CD4-positive, alpha-beta memory T cell (primary cell): ENCODE data around the gene KCNIP2. TPM values are rescaled to one million over a fixed set of nuclear protein-coding genes. Genes with fewer than 3 reads are reported as not detected.

Experiments
- CTCF ChIA-PET: fragments of 350-600 bp; sonication (Branson Sonifier 250); formaldehyde crosslinking; loops from one replicate; lab custom pipeline; 2021; ENCODE audit warnings: inconsistent platforms; ENCODE audit not compliant: partially characterized antibody; lab: Charles Lee
- POLR2A ChIA-PET: fragments of 350-600 bp; sonication (Branson Sonifier 250); formaldehyde crosslinking; loops from one replicate; lab custom pipeline; 2021; ENCODE audit not compliant: partially characterized antibody; lab: Charles Lee
- DNase-seq, 5 donors: peaks; one replicate each; pipeline versions ENCODE4 v3.0.0 to v3.0.0-alpha.2; 2020 to 2022; ENCODE audit warnings: mixed read lengths in 1 of 5
- H3K27ac ChIP-seq: one replicate; pipeline ENCODE4 v1.7.0; 2013; ENCODE audit warnings: low read depth, low read length
- H3K27me3 ChIP-seq: 2 replicates; pipeline ENCODE4 v1.7.0; 2013; ENCODE audit warnings: mild to moderate bottlenecking, low read length, moderate library complexity; ENCODE audit not compliant: insufficient read depth
- H3K36me3 ChIP-seq: 2 replicates; pipeline ENCODE4 v1.7.0; 2013; ENCODE audit warnings: mild to moderate bottlenecking, low read length, moderate library complexity; ENCODE audit not compliant: insufficient read depth
- H3K4me1 ChIP-seq: 2 replicates; pipeline ENCODE4 v1.7.0; 2013; ENCODE audit warnings: mild to moderate bottlenecking, low read length, moderate library complexity; ENCODE audit not compliant: insufficient read depth
- H3K4me3 ChIP-seq, 2 donors: one replicate each; pipeline ENCODE4 v1.7.0; 2013; ENCODE audit warnings: low read length in 2 of 2, mild to moderate bottlenecking in 1 of 2
- H3K9me3 ChIP-seq, 2 donors: one replicate each; pipeline ENCODE4 v1.7.0; 2013; ENCODE audit warnings: low read length in 2 of 2, control low read depth in 1 of 2; ENCODE audit not compliant: control insufficient read depth in 1 of 2
- H3K27ac Mint-ChIP-seq, 7 donors: one replicate each; pipeline ENCODE4 v1.8.0; 2020 to 2021; ENCODE audit warnings: mixed read lengths in 7 of 7, mild to moderate bottlenecking in 6 of 7, inconsistent platforms in 3 of 7, moderate library complexity in 3 of 7
- H3K27me3 Mint-ChIP-seq, 2 donors: one replicate each; pipeline ENCODE4 v1.8.0; 2020 to 2021; ENCODE audit warnings: mixed read lengths in 2 of 2
- H3K36me3 Mint-ChIP-seq, 2 donors: one replicate each; pipeline ENCODE4 v1.8.0; 2020 to 2021; ENCODE audit warnings: mixed read lengths in 2 of 2, inconsistent platforms in 1 of 2, mild to moderate bottlenecking in 1 of 2
- H3K4me1 Mint-ChIP-seq, 4 donors: one replicate each; pipeline ENCODE4 v1.8.0; 2020 to 2021; ENCODE audit warnings: mixed read lengths in 4 of 4, mild to moderate bottlenecking in 1 of 4
- H3K4me3 Mint-ChIP-seq, 8 donors: one replicate each; pipeline ENCODE4 v1.8.0; 2020 to 2021; ENCODE audit warnings: mixed read lengths in 8 of 8, mild to moderate bottlenecking in 7 of 8, moderate library complexity in 6 of 8, inconsistent platforms in 3 of 8
- H3K9me3 Mint-ChIP-seq, 8 donors: one replicate each; pipeline ENCODE4 v1.8.0; 2020 to 2021; ENCODE audit warnings: mixed read lengths in 8 of 8, mild to moderate bottlenecking in 5 of 8, inconsistent platforms in 3 of 8, moderate library complexity in 1 of 8
- intact Hi-C: fragments of 100-400 bp; cut with micrococcal nuclease; formaldehyde crosslinking; loops from one replicate; pipeline ENCODE4 v1.15.1; 2023
- polyA plus RNA-seq, 2 donors: library from polyadenylated mRNA; unstranded; fragments of 300-500 nt; fragmentation: Illumina TruSeq; gene quantifications; one replicate each; pipeline ENCODE4 v1.2.3, GENCODE V29; 2021
- total RNA-seq, 2 experiments: library from RNA; stranded (reverse); gene quantifications; one replicate each; pipeline ENCODE4 v1.2.3, GENCODE V29; 2021

KCNIP2 gene
- 1 to 10 TPM; 3.4 to 4.3 TPM for total RNA-seq
- 1 to 10 TPM in 1 of 2 donors, under 1 TPM in 1; 0.79 to 1.2 TPM for polyA plus RNA-seq

GRCh38 chr10:101843032-101844021, at the start of gene KCNIP2:
KCNIP2 (minus strand) TSS chr10:101843800; CDS start chr10:101843568, 232 bp downstream.
- intact Hi-C loops = loop anchor here (5.0 kb wide), 1 partner anchor 274 kb away; no protein-coding TSS in a partner anchor
- Mint-ChIP-seq H3K4me3 (peak within 1 kb of the TSS; percentile 76 to 84 (median 79)), H3K36me3 (peaks cover 20% of the 10 kb centered on the region in 2 donors), H3K9me3 (no peaks in the 10 kb centered on the region), H3K27me3 (no peaks in the 10 kb centered on the region), H3K27ac (peak within 1 kb of the TSS; percentile 17 to 79 (median 59)), H3K4me1 (peaks cover 27 to 56% (median 40%) of the 10 kb centered on the region in 4 donors)
- H3K36me3 ChIP-seq = no peaks in the 10 kb centered on the region
- no peak within 1 kb of the TSS for H3K4me3 ChIP-seq
- H3K4me1 ChIP-seq = peaks cover 36% of the 10 kb centered on the region
- DNase-seq = peak; percentile 51 to 85 (median 54)
- no peaks in the 10 kb centered on the region for H3K9me3 ChIP-seq
- POLR2A ChIA-PET = interaction anchor here (1.4 kb wide), 1 partner anchor 25 kb away, joined by 6 read pairs; the partner anchor contains the start of gene OGA
- CTCF ChIA-PET = interaction anchor here (0.6 to 6.4 kb wide), 12 partner anchors 13 to 230 kb away, joined by 3 to 74 read pairs (median 6); partner anchors contain the start of gene OGA
- H3K27ac ChIP-seq = no peak within 1 kb of the TSS
- H3K27me3 ChIP-seq = no peaks in the 10 kb centered on the region

- Mint-ChIP-seq H3K27me3 (no peaks in the 10 kb centered on the region), H3K36me3 (peaks cover 7 to 8% of the 10 kb centered on the region in 2 donors), H3K4me3 (no peak overlapping the region), H3K4me1 (peaks cover 2 to 9% (median 5%) of the 10 kb centered on the region in 4 donors), H3K27ac (peak overlapping the region in 1 of 7 donors; percentile 61), H3K9me3 (no peaks in the 10 kb centered on the region)
- Histone ChIP-seq H3K27ac (no peak overlapping the region), H3K27me3 (no peaks in the 10 kb centered on the region), H3K4me3 (no peak overlapping the region), H3K9me3 (no peaks in the 10 kb centered on the region), H3K4me1 (no peaks in the 10 kb centered on the region), H3K36me3 (no peaks in the 10 kb centered on the region)
- intact Hi-C loops = no loop called here
- POLR2A ChIA-PET = no interaction called here
- CTCF ChIA-PET = interaction anchor here (1.5 to 6.2 kb wide), 2 partner anchors 117 to 181 kb away, joined by 4 to 48 read pairs; no protein-coding TSS in a partner anchor
- DNase-seq = no peak
Measured at GRCh38 chr10:101892782-101893391, 49.3 kb upstream of the KCNIP2 start.

- no peak overlapping the region for H3K4me3 Mint-ChIP-seq
- no peaks in the 10 kb centered on the region for H3K36me3 ChIP-seq
- H3K27ac Mint-ChIP-seq = peak overlapping the region in 3 of 7 donors; percentile 3 to 5 (median 3)
- H3K9me3 Mint-ChIP-seq = no peaks in the 10 kb centered on the region
- ChIA-PET CTCF (interaction anchor here (0.7 to 6.2 kb wide), 19 partner anchors 7 to 194 kb away, joined by 3 to 48 read pairs (median 4); no protein-coding TSS in a partner anchor), POLR2A (interaction anchor here (1.0 to 1.2 kb wide), 2 partner anchors 71 to 183 kb away, joined by 3 read pairs; partner anchors contain the start of gene OGA)
- H3K27ac ChIP-seq = no peak overlapping the region
- no peaks in the 10 kb centered on the region for H3K9me3 ChIP-seq
- H3K36me3 Mint-ChIP-seq = peaks cover 21 to 23% of the 10 kb centered on the region in 2 donors
- intact Hi-C loops = loop anchor here (1.0 to 2.0 kb wide), 3 partner anchors 49 to 184 kb away; no protein-coding TSS in a partner anchor
- H3K4me1 ChIP-seq = no peaks in the 10 kb centered on the region
- peak; percentile 42 to 61 (median 52) for DNase-seq
- H3K4me1 Mint-ChIP-seq = peaks cover 0 to 4% (median under 1%) of the 10 kb centered on the region in 4 donors
- no peaks in the 10 kb centered on the region for H3K27me3 Mint-ChIP-seq
- H3K27me3 ChIP-seq = no peaks in the 10 kb centered on the region
- no peak overlapping the region for H3K4me3 ChIP-seq
Measured at GRCh38 chr10:101889256-101890210, 45.9 kb upstream of the KCNIP2 start.

- no peak overlapping the region for H3K4me3 ChIP-seq
- POLR2A ChIA-PET = interaction anchor here (1.0 to 1.1 kb wide), 2 partner anchors 70 to 181 kb away, joined by 3 read pairs; partner anchors contain the start of gene OGA
Measured at GRCh38 chr10:101888251-101888949, 44.8 kb upstream of the KCNIP2 start.

GRCh38 chr10:101887775-101888174, 44.2 kb upstream of the KCNIP2 start:
- ChIA-PET POLR2A (interaction anchor here (1.1 kb wide), 1 partner anchor 182 kb away, joined by 3 read pairs; no protein-coding TSS in a partner anchor), CTCF (interaction anchor here (0.8 to 6.2 kb wide), 11 partner anchors 8 to 343 kb away, joined by 3 to 48 read pairs (median 5); no protein-coding TSS in a partner anchor)
- Mint-ChIP-seq H3K4me3 (no peak overlapping the region), H3K4me1 (peaks cover 0 to 4% (median under 1%) of the 10 kb centered on the region in 4 donors), H3K9me3 (no peaks in the 10 kb centered on the region), H3K27ac (no peak overlapping the region), H3K27me3 (no peaks in the 10 kb centered on the region), H3K36me3 (peaks cover 23 to 24% of the 10 kb centered on the region in 2 donors)
- H3K36me3 ChIP-seq = no peaks in the 10 kb centered on the region
- no peaks in the 10 kb centered on the region for H3K27me3 ChIP-seq
- no peak for DNase-seq
- no peak overlapping the region for H3K27ac ChIP-seq
- no peaks in the 10 kb centered on the region for H3K4me1 ChIP-seq
- H3K9me3 ChIP-seq = no peaks in the 10 kb centered on the region
- intact Hi-C loops = loop anchor here (2.0 kb wide), 1 partner anchor 47 kb away; no protein-coding TSS in a partner anchor
- no peak overlapping the region for H3K4me3 ChIP-seq

More at GRCh38 chr10:101888251-101888949, 44.8 kb upstream of the KCNIP2 start:
- DNase-seq = no peak
- Mint-ChIP-seq H3K36me3 (peaks cover 23 to 24% of the 10 kb centered on the region in 2 donors), H3K9me3 (no peaks in the 10 kb centered on the region), H3K4me1 (peaks cover 0 to 4% (median under 1%) of the 10 kb centered on the region in 4 donors), H3K27ac (peak overlapping the region in 2 of 7 donors; percentile 1 to 30), H3K4me3 (no peak overlapping the region), H3K27me3 (no peaks in the 10 kb centered on the region)
- Histone ChIP-seq H3K27ac (no peak overlapping the region), H3K9me3 (no peaks in the 10 kb centered on the region), H3K4me1 (no peaks in the 10 kb centered on the region), H3K36me3 (no peaks in the 10 kb centered on the region), H3K27me3 (no peaks in the 10 kb centered on the region)
- intact Hi-C loops = loop anchor here (2.0 kb wide), 1 partner anchor 48 kb away; no protein-coding TSS in a partner anchor
- CTCF ChIA-PET = interaction anchor here (0.8 to 6.2 kb wide), 15 partner anchors 8 to 342 kb away, joined by 3 to 48 read pairs (median 4); no protein-coding TSS in a partner anchor
